Measurements from ENCODE around the gene DOK4. TPM values are rescaled to one million over a fixed set of nuclear protein-coding genes. Genes with fewer than 3 reads are reported as not detected.

The DOK4 gene
- polyA plus RNA-seq, 1 donor = 113 TPM

DNA sequence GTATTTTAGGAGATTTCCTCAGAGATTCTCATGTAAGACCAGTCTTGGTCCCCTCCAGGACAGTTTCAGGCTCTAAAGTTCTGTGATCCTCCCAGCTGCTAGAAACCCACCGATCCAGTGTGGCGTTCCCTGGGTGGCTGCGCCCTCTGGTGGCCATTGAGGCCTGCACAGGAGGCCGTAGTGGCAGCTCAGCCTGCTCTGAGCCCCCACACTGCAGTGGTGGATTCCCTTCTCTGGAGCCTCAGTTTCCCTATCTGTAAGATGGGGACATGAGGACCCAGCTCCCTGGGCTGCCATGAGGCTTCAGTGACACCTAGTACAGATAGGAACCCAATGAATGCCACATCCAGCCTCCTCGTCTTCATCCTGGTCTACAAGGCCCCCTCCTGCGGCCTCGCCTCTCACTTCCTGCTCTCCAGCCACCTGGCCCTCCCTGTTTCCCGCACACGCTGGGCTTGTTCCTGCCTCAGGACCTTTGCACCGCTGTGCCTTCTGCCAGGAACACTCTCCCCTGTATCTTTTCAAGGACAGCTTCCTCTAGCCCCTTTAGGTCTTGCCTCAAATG lies 33.6 kb upstream of the DOK4 start:
- peaks cover 4% of the 10 kb centered on the region for H3K9me3 ChIP-seq (ENCODE audit: control insufficient read depth, low read depth, low read length)
- H3K27ac ChIP-seq (ENCODE audit: low read length) = no peak overlapping the region
- H3K27me3 ChIP-seq (ENCODE audit: control insufficient read depth, insufficient read depth, low read length) = no peaks in the 10 kb centered on the region
- H3K36me3 ChIP-seq (ENCODE audit: control insufficient read depth, insufficient read depth, low read length) = peaks cover 10% of the 10 kb centered on the region
- no peak overlapping the region for H3K4me3 ChIP-seq (ENCODE audit: low read length)
- DNase-seq = peak; percentile 56 to 64
- peaks cover 12% of the 10 kb centered on the region for H3K4me1 ChIP-seq (ENCODE audit: control insufficient read depth, insufficient read depth, low read length)
- WGBS (ENCODE audit: insufficient coverage, low lambda C conversion rate) = no CpG with 5 or more reads among the region's 10 CpGs

DNA sequence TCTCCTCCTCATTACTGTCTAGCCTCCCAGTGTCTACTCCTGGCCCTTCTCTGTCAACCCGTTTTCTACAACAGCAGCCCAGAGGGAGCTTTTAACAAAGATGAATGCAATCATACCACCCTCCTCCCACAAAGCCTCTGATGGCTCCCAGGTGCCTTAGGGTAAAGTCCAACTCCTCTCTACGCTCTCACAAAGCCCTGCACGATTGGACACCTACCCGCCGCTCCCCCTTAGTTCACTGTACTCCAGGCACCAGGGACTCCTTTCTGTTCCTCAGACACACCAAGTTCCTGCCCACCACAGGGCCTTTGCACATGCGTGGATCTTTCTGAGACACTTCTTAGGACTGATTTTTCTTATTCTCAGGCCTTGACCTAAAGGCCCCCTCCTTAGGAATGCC lies 32.6 kb upstream of the DOK4 start:
- Histone ChIP-seq H3K36me3 (ENCODE audit: control insufficient read depth, insufficient read depth, low read length) (peaks cover 10% of the 10 kb centered on the region), H3K27me3 (ENCODE audit: control insufficient read depth, insufficient read depth, low read length) (no peaks in the 10 kb centered on the region), H3K4me1 (ENCODE audit: control insufficient read depth, insufficient read depth, low read length) (peaks cover 22% of the 10 kb centered on the region), H3K27ac (ENCODE audit: low read length) (no peak overlapping the region), H3K9me3 (ENCODE audit: control insufficient read depth, low read depth, low read length) (peaks cover 4% of the 10 kb centered on the region), H3K4me3 (ENCODE audit: low read length) (no peak overlapping the region)
- peak in 1 of 2 donors; percentile 67 for DNase-seq
- WGBS (ENCODE audit: insufficient coverage, low lambda C conversion rate) = no CpG with 5 or more reads among the region's 6 CpGs

DNA sequence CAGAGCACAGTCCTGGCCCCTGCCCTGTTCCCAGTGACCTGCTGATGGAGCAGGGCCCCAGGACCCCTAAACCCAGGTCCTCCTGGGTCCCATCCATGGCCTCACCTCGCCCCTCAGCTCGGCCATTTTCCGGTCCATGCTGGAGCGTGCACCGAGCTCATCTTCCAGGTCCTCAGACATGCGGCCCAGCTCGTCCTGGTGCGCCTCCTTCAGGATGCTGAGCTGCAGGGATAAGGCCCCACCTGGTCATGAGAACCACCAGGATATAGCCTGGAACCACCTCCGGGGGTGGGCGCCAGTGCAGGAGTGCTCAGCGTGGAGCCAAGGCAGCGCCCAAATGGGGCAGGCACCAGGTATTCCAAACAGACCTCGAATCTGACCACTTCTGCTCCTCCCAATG lies 32.2 kb upstream of the DOK4 start:
- peaks cover 10% of the 10 kb centered on the region for H3K36me3 ChIP-seq (ENCODE audit: control insufficient read depth, insufficient read depth, low read length)
- WGBS (ENCODE audit: insufficient coverage, low lambda C conversion rate) = no CpG with 5 or more reads among the region's 13 CpGs
- H3K4me1 ChIP-seq (ENCODE audit: control insufficient read depth, insufficient read depth, low read length) = peaks cover 26% of the 10 kb centered on the region
- peaks cover 4% of the 10 kb centered on the region for H3K9me3 ChIP-seq (ENCODE audit: control insufficient read depth, low read depth, low read length)
- no peak for DNase-seq
- no peaks in the 10 kb centered on the region for H3K27me3 ChIP-seq (ENCODE audit: control insufficient read depth, insufficient read depth, low read length)
- no peak overlapping the region for H3K27ac ChIP-seq (ENCODE audit: low read length)
- H3K4me3 ChIP-seq (ENCODE audit: low read length) = no peak overlapping the region

DNA sequence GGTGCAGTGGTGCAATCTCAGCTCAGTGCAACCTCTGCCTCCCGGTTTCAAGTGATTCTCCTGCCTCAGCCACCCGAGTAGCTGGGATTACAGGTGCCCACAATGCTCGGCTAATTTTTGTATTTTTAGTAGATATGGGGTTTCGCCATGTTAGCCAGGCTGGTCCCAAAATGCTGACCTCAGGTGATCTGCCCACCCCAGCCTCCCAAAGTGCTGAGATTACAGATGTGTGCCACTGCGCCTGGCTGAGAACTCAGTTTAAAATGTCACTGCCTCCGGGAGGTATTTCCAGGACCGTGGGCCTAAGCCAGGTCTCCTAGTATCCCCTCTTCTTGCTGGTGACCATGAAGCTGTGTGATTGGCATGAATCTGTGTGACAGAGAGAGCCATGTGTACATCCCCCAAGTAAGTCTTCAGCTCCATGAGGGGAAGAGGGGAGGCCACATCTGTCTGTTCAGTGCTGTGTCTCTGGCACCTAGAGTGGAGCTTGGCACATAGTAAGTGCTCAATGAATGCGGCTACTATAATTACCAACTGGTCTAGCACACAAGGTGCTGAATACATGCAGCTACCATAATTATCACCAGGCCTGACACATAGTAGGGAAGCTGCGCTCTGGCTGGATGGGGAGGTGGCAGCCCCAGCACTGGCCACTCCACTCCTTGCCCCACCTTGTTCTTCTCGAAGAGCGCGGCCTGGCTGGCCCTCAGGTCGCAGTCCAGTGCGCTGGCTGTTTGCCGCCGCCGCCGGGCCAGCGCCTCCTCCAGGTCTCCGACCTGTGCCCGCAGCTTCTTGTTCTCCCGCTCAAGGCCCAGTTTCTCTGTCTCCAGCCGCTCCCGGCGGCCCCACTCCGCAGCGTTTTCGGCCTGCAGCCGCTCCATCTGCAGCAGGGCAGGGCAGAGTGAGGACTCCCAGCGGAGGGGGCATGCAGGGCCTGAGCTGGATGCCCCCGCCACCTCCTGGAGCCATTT lies 31.4 kb upstream of the DOK4 start:
- no peak overlapping the region for H3K27ac ChIP-seq (ENCODE audit: low read length)
- peaks cover 10% of the 10 kb centered on the region for H3K36me3 ChIP-seq (ENCODE audit: control insufficient read depth, insufficient read depth, low read length)
- H3K9me3 ChIP-seq (ENCODE audit: control insufficient read depth, low read depth, low read length) = peaks cover 4% of the 10 kb centered on the region
- WGBS (ENCODE audit: insufficient coverage, low lambda C conversion rate) = no CpG with 5 or more reads among the region's 31 CpGs
- H3K27me3 ChIP-seq (ENCODE audit: control insufficient read depth, insufficient read depth, low read length) = no peaks in the 10 kb centered on the region
- DNase-seq = no peak
- peaks cover 33% of the 10 kb centered on the region for H3K4me1 ChIP-seq (ENCODE audit: control insufficient read depth, insufficient read depth, low read length)
- no peak overlapping the region for H3K4me3 ChIP-seq (ENCODE audit: low read length)

DNA sequence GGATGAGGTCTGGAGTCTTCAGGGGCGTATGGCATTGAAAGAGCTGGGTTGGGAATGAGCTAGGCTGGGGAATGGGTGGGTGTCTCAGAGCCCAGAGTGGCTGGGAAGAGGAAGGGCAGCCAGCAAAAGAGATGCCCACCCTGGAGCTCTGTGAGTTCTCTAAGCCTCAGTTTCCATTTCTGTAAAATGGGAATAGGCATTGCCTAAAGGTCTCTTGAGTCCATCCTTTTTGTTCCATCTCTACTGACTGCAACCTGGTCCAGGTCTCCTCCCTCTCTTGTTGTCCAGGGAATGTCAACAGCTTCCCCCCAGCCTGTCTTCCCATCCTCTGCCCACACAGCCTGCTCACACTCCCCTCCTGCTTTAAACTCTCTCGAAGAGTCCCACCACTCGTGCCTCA lies 30.5 kb upstream of the DOK4 start:
- peaks cover 34% of the 10 kb centered on the region for H3K4me1 ChIP-seq (ENCODE audit: control insufficient read depth, insufficient read depth, low read length)
- no peak overlapping the region for H3K27ac ChIP-seq (ENCODE audit: low read length)
- peaks cover 6% of the 10 kb centered on the region for H3K9me3 ChIP-seq (ENCODE audit: control insufficient read depth, low read depth, low read length)
- WGBS (ENCODE audit: insufficient coverage, low lambda C conversion rate) = 100% methylated on average over 2 of the region's 3 CpGs
- no peak overlapping the region for H3K4me3 ChIP-seq (ENCODE audit: low read length)
- peaks cover 10% of the 10 kb centered on the region for H3K36me3 ChIP-seq (ENCODE audit: control insufficient read depth, insufficient read depth, low read length)
- H3K27me3 ChIP-seq (ENCODE audit: control insufficient read depth, insufficient read depth, low read length) = no peaks in the 10 kb centered on the region
- no peak for DNase-seq

DNA sequence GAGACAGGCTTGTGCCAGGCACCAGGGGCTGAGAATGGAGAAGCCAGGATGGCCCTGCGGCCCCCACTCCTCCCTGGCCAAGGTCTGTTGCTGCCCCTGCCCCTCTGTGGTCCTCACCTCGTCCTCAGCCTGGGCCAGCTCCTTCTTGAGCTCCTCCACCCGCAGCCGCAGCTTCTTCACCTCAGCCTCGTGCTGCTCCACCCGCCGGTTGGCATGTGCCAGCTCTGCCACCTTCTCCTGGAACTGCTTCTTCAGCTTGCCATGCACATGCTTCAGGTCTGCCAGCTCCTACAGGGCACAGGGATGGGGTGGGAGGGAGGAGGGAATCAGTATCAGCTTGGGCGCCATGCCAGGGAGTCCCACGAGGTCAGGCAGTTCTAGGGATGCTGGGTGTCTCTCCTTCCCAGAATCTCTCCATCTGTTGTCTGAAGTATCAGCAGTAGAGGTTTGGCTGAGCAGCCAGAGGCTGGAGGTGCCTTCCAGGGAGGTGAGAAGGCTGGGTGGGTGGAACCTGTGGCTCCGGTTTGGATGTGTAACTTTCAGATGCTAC lies 30.0 kb upstream of the DOK4 start:
- H3K4me1 ChIP-seq (ENCODE audit: control insufficient read depth, insufficient read depth, low read length) = peaks cover 34% of the 10 kb centered on the region
- H3K36me3 ChIP-seq (ENCODE audit: control insufficient read depth, insufficient read depth, low read length) = peaks cover 10% of the 10 kb centered on the region
- no peak for DNase-seq
- H3K27ac ChIP-seq (ENCODE audit: low read length) = no peak overlapping the region
- no peaks in the 10 kb centered on the region for H3K27me3 ChIP-seq (ENCODE audit: control insufficient read depth, insufficient read depth, low read length)
- H3K9me3 ChIP-seq (ENCODE audit: control insufficient read depth, low read depth, low read length) = peaks cover 6% of the 10 kb centered on the region
- WGBS (ENCODE audit: insufficient coverage, low lambda C conversion rate) = no CpG with 5 or more reads among the region's 10 CpGs
- H3K4me3 ChIP-seq (ENCODE audit: low read length) = no peak overlapping the region

DNA sequence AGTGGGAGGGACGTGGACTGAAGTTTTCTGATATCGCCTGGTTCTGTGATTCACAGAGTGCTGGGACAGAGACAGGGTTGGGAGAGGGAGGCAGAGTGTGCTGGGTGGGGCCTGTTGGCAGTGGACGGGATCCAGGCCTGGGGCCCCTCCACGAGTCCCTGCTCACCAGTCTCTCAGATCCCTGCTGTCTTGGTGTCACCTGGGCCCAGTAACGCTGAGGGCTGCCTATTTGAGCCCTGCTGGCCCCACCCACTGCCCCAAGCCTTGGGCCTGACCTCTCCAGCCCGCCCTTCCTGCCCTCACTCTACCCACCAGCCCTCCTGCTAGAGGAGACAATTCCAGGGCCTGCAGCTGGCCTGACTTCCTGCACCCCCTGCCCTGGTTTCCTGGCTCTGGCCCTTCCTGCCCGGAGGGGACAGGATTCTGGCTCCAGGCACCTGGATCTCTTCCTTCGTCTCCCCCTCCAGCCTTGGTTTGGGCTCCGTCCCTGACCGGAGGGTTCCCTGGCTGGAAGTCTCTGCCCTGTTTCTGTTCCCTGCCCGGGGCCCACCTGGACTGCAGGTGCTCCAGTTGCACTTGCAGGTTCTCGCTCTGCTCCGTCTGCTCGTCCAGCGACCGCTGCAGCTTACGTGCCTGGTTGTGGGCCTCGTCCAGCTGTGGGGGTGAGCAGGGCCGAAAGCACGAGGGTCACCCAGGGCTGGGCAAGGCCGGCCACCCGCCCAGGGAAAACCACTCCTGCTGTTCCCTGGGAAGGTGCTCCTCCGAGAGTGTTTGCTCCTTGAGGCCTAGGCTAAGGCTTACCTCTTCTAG lies 28.7 kb upstream of the DOK4 start:
- WGBS (ENCODE audit: insufficient coverage, low lambda C conversion rate) = no CpG with 5 or more reads among the region's 23 CpGs
- Histone ChIP-seq H3K4me1 (ENCODE audit: control insufficient read depth, insufficient read depth, low read length) (peaks cover 44% of the 10 kb centered on the region), H3K9me3 (ENCODE audit: control insufficient read depth, low read depth, low read length) (peaks cover 6% of the 10 kb centered on the region), H3K36me3 (ENCODE audit: control insufficient read depth, insufficient read depth, low read length) (peaks cover 10% of the 10 kb centered on the region), H3K27ac (ENCODE audit: low read length) (peak overlapping the region; percentile 16), H3K27me3 (ENCODE audit: control insufficient read depth, insufficient read depth, low read length) (no peaks in the 10 kb centered on the region), H3K4me3 (ENCODE audit: low read length) (no peak overlapping the region)
- DNase-seq = peak; percentile 49 to 75

DNA sequence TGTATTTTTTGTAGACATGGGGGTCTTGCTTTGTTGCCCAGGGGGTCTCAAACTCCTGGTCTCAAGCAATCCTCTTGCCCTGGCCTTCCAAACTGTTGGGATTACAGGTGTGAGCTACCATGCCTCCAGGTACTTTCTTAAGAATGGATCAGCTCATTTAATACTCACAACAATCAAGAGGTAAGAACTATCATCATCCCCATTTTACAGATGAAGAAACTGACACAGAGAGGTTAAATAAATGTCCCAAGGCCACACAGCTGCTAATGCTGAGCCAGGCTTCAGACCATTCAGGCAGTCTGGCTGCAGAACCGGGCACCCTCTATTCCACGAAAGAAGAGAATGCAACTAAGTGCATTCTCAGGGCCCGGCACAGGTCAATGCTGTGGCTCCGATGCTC lies 28.1 kb upstream of the DOK4 start:
- H3K9me3 ChIP-seq (ENCODE audit: control insufficient read depth, low read depth, low read length) = peaks cover 6% of the 10 kb centered on the region
- peaks cover 10% of the 10 kb centered on the region for H3K36me3 ChIP-seq (ENCODE audit: control insufficient read depth, insufficient read depth, low read length)
- H3K27ac ChIP-seq (ENCODE audit: low read length) = peak overlapping the region; percentile 54
- H3K27me3 ChIP-seq (ENCODE audit: control insufficient read depth, insufficient read depth, low read length) = no peaks in the 10 kb centered on the region
- no CpG with 5 or more reads among the region's 4 CpGs for WGBS (ENCODE audit: insufficient coverage, low lambda C conversion rate)
- H3K4me1 ChIP-seq (ENCODE audit: control insufficient read depth, insufficient read depth, low read length) = peaks cover 47% of the 10 kb centered on the region
- H3K4me3 ChIP-seq (ENCODE audit: low read length) = no peak overlapping the region
- DNase-seq = no peak

DNA sequence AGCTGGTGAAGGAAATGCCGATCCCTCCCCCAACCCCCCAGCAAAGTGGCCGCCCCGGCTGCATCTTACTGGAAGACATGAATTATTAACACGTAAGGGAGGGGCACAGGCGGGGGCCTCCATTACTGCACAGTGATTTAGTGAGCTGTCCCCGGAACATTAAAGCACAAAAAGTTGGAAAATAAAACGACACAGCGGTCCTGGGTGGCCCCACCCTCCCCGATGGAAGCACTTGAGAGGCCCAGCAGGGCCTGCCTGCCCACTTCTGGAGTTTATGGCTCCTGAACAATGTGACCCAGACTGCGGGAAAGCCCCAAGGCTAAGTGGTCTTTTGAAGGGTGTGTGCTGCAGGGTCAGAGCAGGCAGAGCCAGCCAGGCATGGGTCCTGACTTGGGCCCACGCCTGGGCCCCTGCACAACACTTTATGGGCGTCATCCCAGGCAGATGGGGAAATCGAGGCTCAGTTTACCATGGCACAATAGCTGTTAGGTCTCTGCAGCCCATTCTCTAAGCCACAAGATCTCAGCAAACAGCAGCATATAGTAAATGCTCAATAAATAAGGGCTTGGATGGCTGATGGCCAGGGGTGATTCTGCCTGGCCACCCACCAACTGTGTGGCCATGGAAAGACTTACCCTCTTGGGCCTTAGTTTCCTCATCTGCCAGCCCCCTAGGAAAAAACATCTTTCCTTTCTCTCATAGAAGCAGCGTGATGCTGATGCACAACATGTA lies 27.2 kb upstream of the DOK4 start:
- Histone ChIP-seq H3K27me3 (ENCODE audit: control insufficient read depth, insufficient read depth, low read length) (no peaks in the 10 kb centered on the region), H3K4me3 (ENCODE audit: low read length) (no peak overlapping the region), H3K4me1 (ENCODE audit: control insufficient read depth, insufficient read depth, low read length) (peaks cover 51% of the 10 kb centered on the region), H3K9me3 (ENCODE audit: control insufficient read depth, low read depth, low read length) (peaks cover 6% of the 10 kb centered on the region), H3K27ac (ENCODE audit: low read length) (peak overlapping the region; percentile 54), H3K36me3 (ENCODE audit: control insufficient read depth, insufficient read depth, low read length) (peaks cover 10% of the 10 kb centered on the region)
- no CpG with 5 or more reads among the region's 14 CpGs for WGBS (ENCODE audit: insufficient coverage, low lambda C conversion rate)
- DNase-seq = peak; percentile 74 to 89

Measured in large intestine (tissue), 3 donors.